ENCODE results near the gene IFT74.
"Not testable (repeated sequence)": the region's sequence is repeated elsewhere in the genome, so short reads cannot be mapped to it uniquely, and the experiment has no call there.

Gene IFT74

GRCh38 chr9:27085456-27085855 is 129.2 kb downstream of the IFT74 start:
- DNase-seq: no peak

GRCh38 chr9:27086818-27087680 is 130.8 kb downstream of the IFT74 start:
- no peak for DNase-seq

GRCh38 chr9:27088981-27089380 is 132.8 kb downstream of the IFT74 start:
- no peak for DNase-seq

- no peak for DNase-seq
These were observed 133.5 kb downstream of the IFT74 start for GRCh38 chr9:27089706-27090105.

- no peak for DNase-seq
These were observed 134.0 kb downstream of the IFT74 start for GRCh38 chr9:27090231-27090630.

GRCh38 chr9:27090711-27091110 is 134.5 kb downstream of the IFT74 start:
- no peak for DNase-seq

GRCh38 chr9:27092496-27092895 is 136.3 kb downstream of the IFT74 start:
- not testable (repeated sequence) for DNase-seq

GRCh38 chr9:27093384-27094067 is 137.3 kb downstream of the IFT74 start:
- DNase-seq: not testable (repeated sequence)

GRCh38 chr9:27094640-27095298 is 138.6 kb downstream of the IFT74 start:
- no peak for DNase-seq

GRCh38 chr9:27107241-27107640 is 151.0 kb downstream of the IFT74 start:
- DNase-seq: no peak

- no peak for DNase-seq
These were observed 152.8 kb downstream of the IFT74 start, which contains the start of gene TEK for GRCh38 chr9:27108981-27109541. Gene TEK (plus strand): TSS chr9:27109225. CDS start chr9:27109591, 366 bp downstream.

GRCh38 chr9:27109621-27110020 is 153.4 kb downstream of the IFT74 start:
- DNase-seq: no peak

GRCh38 chr9:27110181-27110580 is 154.0 kb downstream of the IFT74 start:
- DNase-seq: no peak

GRCh38 chr9:27112235-27112634 is 156.0 kb downstream of the IFT74 start:
- no peak for DNase-seq

All from NCI-H1694 treated with DMSO at 0.1 percent for 48 hours (cell line).